ENCODE data around the gene GALNT1. TPM values are rescaled to one million over a fixed set of nuclear protein-coding genes. Genes with fewer than 3 reads are reported as not detected.

Gene GALNT1
- total and polyA plus RNA-seq, 10 of the 15 experiments (the other 5 are each of a cell fraction or from before 2014, with no cell fraction given), result 8.0 to 53.7 (median 29.9) TPM

GRCh38 chr18:35714539-35714938 lies 133.0 kb downstream of the GALNT1 start (continued):
- no peak for TF ChIP-seq CUX1 (IDR thresholded peaks at IDR 0.05; ENCODE audit: insufficient replicate concordance, low read depth, low read length)
- TF ChIP-seq PAX8 (IDR thresholded peaks at IDR 0.05), result no peak
- TF ChIP-seq KDM1A (IDR thresholded peaks at IDR 0.05; ENCODE audit: borderline replicate concordance), result no peak
- TF ChIP-seq SIX5 (IDR thresholded peaks at IDR 0.05; ENCODE audit: low read depth, low read length, severe bottlenecking), result no peak
- TF ChIP-seq ZNF274 (IDR thresholded peaks at IDR 0.05; ENCODE audit: insufficient read depth, insufficient read length), result no peak
- TF ChIP-seq ZBED1 (IDR thresholded peaks at IDR 0.05; ENCODE audit: borderline replicate concordance), result no peak
- no peak for TF ChIP-seq RELB (IDR thresholded peaks at IDR 0.05; ENCODE audit: low read depth)
